C4-2B (cell line): Measurements from ENCODE around the gene RALGAPA2.

Experiments
- CTCF ChIP-seq: fragments of 450-650 bp; conservative IDR thresholded peaks from 2 replicates; pipeline ENCODE4 v1.5.1; 2017; ENCODE audit warnings: mild to moderate bottlenecking
- ZFX ChIP-seq: fragments of 450-650 bp; IDR thresholded peaks from 2 replicates; pipeline ENCODE4 v1.6.1; 2017

- no peak for TF ChIP-seq CTCF
- no peak for TF ChIP-seq ZFX
Measured at GRCh38 chr20:20423117-20423516, 289.3 kb downstream of the RALGAPA2 start.
